ENCODE results near the gene JAZF1.

JAZF1 gene

GRCh38 chr7:27955596-27955995, 225.0 kb downstream of the JAZF1 start:
- DNase-seq, result no peak

- no peak for DNase-seq
These were observed 225.6 kb downstream of the JAZF1 start for GRCh38 chr7:27955011-27955410.

GRCh38 chr7:27953777-27954176, 226.8 kb downstream of the JAZF1 start:
- no peak for DNase-seq

- no peak for DNase-seq
These were observed 227.2 kb downstream of the JAZF1 start for GRCh38 chr7:27953361-27953760.

- no peak for DNase-seq
These were observed 227.9 kb downstream of the JAZF1 start for GRCh38 chr7:27952456-27953285.

- no peak for DNase-seq
These were observed 230.5 kb downstream of the JAZF1 start for GRCh38 chr7:27950123-27950522.

- DNase-seq, result no peak
These were observed 231.7 kb downstream of the JAZF1 start for GRCh38 chr7:27948861-27949260.

- no peak for DNase-seq
These were observed 232.9 kb downstream of the JAZF1 start for GRCh38 chr7:27947586-27948278.

GRCh38 chr7:27946351-27946750, 234.2 kb downstream of the JAZF1 start:
- DNase-seq, result no peak

GRCh38 chr7:27945058-27945795, 235.4 kb downstream of the JAZF1 start:
- no peak for DNase-seq

GRCh38 chr7:27944643-27945042, 236.0 kb downstream of the JAZF1 start:
- no peak for DNase-seq

- DNase-seq, result no peak
These were observed 237.4 kb downstream of the JAZF1 start for GRCh38 chr7:27943241-27943640.

- no peak for DNase-seq
These were observed 237.9 kb downstream of the JAZF1 start for GRCh38 chr7:27942711-27943110.

GRCh38 chr7:27941522-27941921, 239.1 kb downstream of the JAZF1 start:
- DNase-seq, result no peak

- no peak for DNase-seq
These were observed 240.3 kb downstream of the JAZF1 start for GRCh38 chr7:27940341-27940740.

GRCh38 chr7:27939893-27940292, 240.7 kb downstream of the JAZF1 start:
- no peak for DNase-seq

- DNase-seq, result no peak
These were observed 243.9 kb downstream of the JAZF1 start for GRCh38 chr7:27936768-27937102.

GRCh38 chr7:27936047-27936767, 244.4 kb downstream of the JAZF1 start:
- DNase-seq, result no peak

GRCh38 chr7:27933671-27934565, 246.7 kb downstream of the JAZF1 start:
- no peak for DNase-seq

GRCh38 chr7:27930910-27931476, 249.6 kb downstream of the JAZF1 start:
- DNase-seq, result no peak

GRCh38 chr7:27929127-27929526, 251.5 kb downstream of the JAZF1 start:
- no peak for DNase-seq

GRCh38 chr7:27928001-27928400, 252.6 kb downstream of the JAZF1 start:
- DNase-seq, result no peak

All from activated CD8-positive, alpha-beta memory T cell treated with anti-CD3 and anti-CD28 coated beads, Interleukin-2, amount 50 U/mL, for 4 hours (primary cell).